ENCODE data around the gene VILL. TPM values are rescaled to one million over a fixed set of nuclear protein-coding genes. Genes with fewer than 3 reads are reported as not detected.
"Not testable (repeated sequence)": the region's sequence is repeated elsewhere in the genome, so short reads cannot be mapped to it uniquely, and the experiment has no call there.

Gene VILL
- total and polyA plus RNA-seq, 4 donors, result 10.2 to 32.3 (median 22.5) TPM

GRCh38 chr3:37971467-37971866, 19.1 kb upstream of the VILL start:
- no peak overlapping the region for H3K9ac ChIP-seq (ENCODE audit: insufficient read depth in 1 of 2, low read length in 2 of 2)
- TF ChIP-seq, protein P1, sequence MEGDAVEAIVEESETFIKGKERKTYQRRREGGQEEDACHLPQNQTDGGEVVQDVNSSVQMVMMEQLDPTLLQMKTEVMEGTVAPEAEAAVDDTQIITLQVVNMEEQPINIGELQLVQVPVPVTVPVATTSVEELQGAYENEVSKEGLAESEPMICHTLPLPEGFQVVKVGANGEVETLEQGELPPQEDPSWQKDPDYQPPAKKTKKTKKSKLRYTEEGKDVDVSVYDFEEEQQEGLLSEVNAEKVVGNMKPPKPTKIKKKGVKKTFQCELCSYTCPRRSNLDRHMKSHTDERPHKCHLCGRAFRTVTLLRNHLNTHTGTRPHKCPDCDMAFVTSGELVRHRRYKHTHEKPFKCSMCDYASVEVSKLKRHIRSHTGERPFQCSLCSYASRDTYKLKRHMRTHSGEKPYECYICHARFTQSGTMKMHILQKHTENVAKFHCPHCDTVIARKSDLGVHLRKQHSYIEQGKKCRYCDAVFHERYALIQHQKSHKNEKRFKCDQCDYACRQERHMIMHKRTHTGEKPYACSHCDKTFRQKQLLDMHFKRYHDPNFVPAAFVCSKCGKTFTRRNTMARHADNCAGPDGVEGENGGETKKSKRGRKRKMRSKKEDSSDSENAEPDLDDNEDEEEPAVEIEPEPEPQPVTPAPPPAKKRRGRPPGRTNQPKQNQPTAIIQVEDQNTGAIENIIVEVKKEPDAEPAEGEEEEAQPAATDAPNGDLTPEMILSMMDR (IDR thresholded peaks at IDR 0.05; ENCODE audit: control extremely low read depth, extremely low read depth), result no peak
- H3K27me3 ChIP-seq (ENCODE audit: control insufficient read depth in 3 of 3, insufficient read depth in 3 of 3, low read length in 2 of 3), result no peaks in the 10 kb centered on the region
- ATAC-seq (ENCODE audit: insufficient read depth, low FRiP score), result no peak
- peaks cover 0 to 13% (median 11%) of the 10 kb centered on the region in 5 donors for H3K4me1 ChIP-seq (ENCODE audit: control insufficient read depth in 5 of 5, insufficient read depth in 5 of 5, low read length in 5 of 5)
- no peak for DNase-seq
- no peak overlapping the region for H3K27ac ChIP-seq (ENCODE audit: low read depth in 1 of 2, low read length in 1 of 2)
- peaks cover 0 to 49% (median 28%) of the 10 kb centered on the region in 4 donors for H3K36me3 ChIP-seq (ENCODE audit: control insufficient read depth in 4 of 4, insufficient read depth in 4 of 4, low read length in 4 of 4)
- H3K9me3 ChIP-seq (ENCODE audit: control insufficient read depth in 4 of 4, insufficient read depth in 3 of 4, low read length in 3 of 4), result no peaks in the 10 kb centered on the region
- H3K4me3 ChIP-seq, result no peak overlapping the region

DNA sequence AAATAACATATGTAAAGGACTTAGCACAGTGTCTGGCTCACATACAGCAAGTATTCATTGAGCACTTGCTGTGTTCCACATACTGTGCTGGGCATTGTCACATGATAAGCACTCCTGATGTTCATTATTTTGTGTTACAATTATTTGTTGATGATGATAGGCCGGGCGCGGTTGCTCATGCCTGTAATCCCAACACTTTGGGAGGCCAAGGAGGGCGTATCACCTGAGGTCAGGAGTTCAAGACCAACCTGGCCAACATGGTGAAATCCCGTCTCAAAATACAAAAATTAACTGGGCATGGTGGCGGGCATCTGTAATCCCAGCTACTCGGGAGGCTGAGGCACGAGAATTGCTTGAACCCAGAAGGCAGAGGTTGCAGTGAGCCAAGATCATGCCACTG, 18.5 kb upstream of the VILL start:
- H3K9ac ChIP-seq (ENCODE audit: insufficient read depth in 1 of 2, low read length in 2 of 2); H3K27me3 ChIP-seq (ENCODE audit: control insufficient read depth in 3 of 3, insufficient read depth in 3 of 3, low read length in 2 of 3); H3K9me3 ChIP-seq (ENCODE audit: control insufficient read depth in 4 of 4, insufficient read depth in 3 of 4, low read length in 3 of 4); H3K4me3 ChIP-seq; DNase-seq; ATAC-seq (ENCODE audit: insufficient read depth, low FRiP score); H3K27ac ChIP-seq (ENCODE audit: low read depth in 1 of 2, low read length in 1 of 2): not testable (repeated sequence)
- peaks cover 0 to 11% (median 10%) of the 10 kb centered on the region in 5 donors for H3K4me1 ChIP-seq (ENCODE audit: control insufficient read depth in 5 of 5, insufficient read depth in 5 of 5, low read length in 5 of 5)
- 92 to 95% methylated on average over 8 of the region's 8 CpGs for WGBS, 2 donors
- peaks cover 0 to 54% (median 31%) of the 10 kb centered on the region in 4 donors for H3K36me3 ChIP-seq (ENCODE audit: control insufficient read depth in 4 of 4, insufficient read depth in 4 of 4, low read length in 4 of 4)

DNA sequence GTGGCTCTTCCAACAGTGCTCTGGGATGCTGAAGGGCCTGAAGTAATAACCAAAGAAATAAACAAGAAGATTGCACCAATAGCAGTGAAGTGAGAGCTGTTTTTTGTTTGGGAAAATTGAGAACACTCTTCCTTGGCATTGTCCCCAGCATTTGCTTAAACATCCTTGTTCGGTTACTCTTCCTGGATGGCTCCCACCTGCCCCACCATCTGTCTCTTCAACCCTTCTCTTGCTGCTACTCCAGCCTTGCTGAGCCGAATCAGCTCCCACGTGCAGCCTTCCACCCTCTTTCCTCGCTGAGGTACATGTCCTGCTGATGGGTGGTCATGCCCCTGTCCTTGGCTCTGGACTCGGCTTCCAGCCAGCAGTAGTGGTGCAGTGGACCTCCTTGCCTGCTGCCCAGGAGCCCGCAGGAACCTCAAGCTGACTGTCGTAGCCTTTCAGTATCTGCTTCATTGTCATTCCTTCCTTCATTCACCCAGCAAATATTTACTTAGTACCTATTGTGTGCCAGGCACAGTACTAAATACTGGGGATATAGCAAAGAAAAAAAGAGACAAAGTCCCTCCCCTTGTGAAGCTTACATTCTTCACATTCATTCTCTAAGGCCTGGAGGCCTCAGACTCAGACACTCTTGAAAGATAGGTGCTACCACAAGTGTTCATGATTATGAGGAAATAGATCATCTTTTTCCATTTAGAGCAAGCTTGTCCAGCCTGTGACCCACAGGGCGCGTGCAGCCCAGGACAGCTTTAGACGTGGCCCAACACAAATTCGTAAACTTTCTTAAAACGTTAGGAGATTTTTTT, 17.1 kb upstream of the VILL start:
- DNase-seq, result no peak
- H3K36me3 ChIP-seq (ENCODE audit: control insufficient read depth in 4 of 4, insufficient read depth in 4 of 4, low read length in 4 of 4), result peaks cover 0 to 55% (median 31%) of the 10 kb centered on the region in 4 donors
- H3K4me3 ChIP-seq, result no peak overlapping the region
- WGBS, 2 donors, result 83 to 86% methylated on average over 12 of the region's 12 CpGs
- ATAC-seq (ENCODE audit: insufficient read depth, low FRiP score), result no peak
- H3K9me3 ChIP-seq (ENCODE audit: control insufficient read depth in 4 of 4, insufficient read depth in 3 of 4, low read length in 3 of 4), result no peaks in the 10 kb centered on the region
- H3K27ac ChIP-seq (ENCODE audit: low read depth in 1 of 2, low read length in 1 of 2), result no peak overlapping the region
- TF ChIP-seq, protein P1 (IDR thresholded peaks at IDR 0.05; ENCODE audit: control extremely low read depth, extremely low read depth), result no peak
- peaks cover 0 to 7% (median 2%) of the 10 kb centered on the region in 5 donors for H3K4me1 ChIP-seq (ENCODE audit: control insufficient read depth in 5 of 5, insufficient read depth in 5 of 5, low read length in 5 of 5)
- H3K9ac ChIP-seq (ENCODE audit: insufficient read depth in 1 of 2, low read length in 2 of 2), result no peak overlapping the region
- no peaks in the 10 kb centered on the region for H3K27me3 ChIP-seq (ENCODE audit: control insufficient read depth in 3 of 3, insufficient read depth in 3 of 3, low read length in 2 of 3)

- Histone ChIP-seq H3K27ac (ENCODE audit: low read depth in 1 of 2, low read length in 1 of 2) (peak overlapping the region in 1 of 2 donors; percentile 15), H3K27me3 (ENCODE audit: control insufficient read depth in 3 of 3, insufficient read depth in 3 of 3, low read length in 2 of 3) (no peaks in the 10 kb centered on the region), H3K4me1 (ENCODE audit: control insufficient read depth in 5 of 5, insufficient read depth in 5 of 5, low read length in 5 of 5) (peaks cover 0 to 4% (median 0%) of the 10 kb centered on the region in 5 donors), H3K9ac (ENCODE audit: insufficient read depth in 1 of 2, low read length in 2 of 2) (no peak overlapping the region), H3K4me3 (no peak overlapping the region), H3K36me3 (ENCODE audit: control insufficient read depth in 4 of 4, insufficient read depth in 4 of 4, low read length in 4 of 4) (peaks cover 0 to 50% (median 27%) of the 10 kb centered on the region in 4 donors), H3K9me3 (ENCODE audit: control insufficient read depth in 4 of 4, insufficient read depth in 3 of 4, low read length in 3 of 4) (no peaks in the 10 kb centered on the region)
- peak; percentile 83 for ATAC-seq (ENCODE audit: insufficient read depth, low FRiP score)
- 71 to 76% methylated on average over 9 of the region's 9 CpGs for WGBS, 2 donors
- peak; percentile 58 to 73 (median 71) for DNase-seq
- TF ChIP-seq, protein P1 (IDR thresholded peaks at IDR 0.05; ENCODE audit: control extremely low read depth, extremely low read depth), result peak; percentile 83
These were observed 16.2 kb upstream of the VILL start for GRCh38 chr3:37974121-37975083.

Data from lung (tissue), 12 donors.